HCT116 (cell line): Measurements from ENCODE around the gene THSD7A. TPM values are rescaled to one million over a fixed set of nuclear protein-coding genes. Genes with fewer than 3 reads are reported as not detected.

Experiments used
- ATAC-seq: fragments of 200-7000 bp; cut with Tn5 transposase; 2 replicates; pipeline ENCODE4 v1.9.1; 2020; ENCODE audit warnings: mild to moderate bottlenecking, moderate library complexity
- BruUV-seq: library from RNA; stranded (reverse); fragments of 400-500 nt; replicated peaks from 2 replicates; lab custom pipeline; 2021; lab: Mats Ljungman, UMichigan
- CTCF ChIA-PET: fragments of 300-600 bp; sonication (Branson Sonifier 250); formaldehyde crosslinking; loops from one replicate; lab custom pipeline; 2021; ENCODE audit warnings: antibody characterized with exemption; lab: Charles Lee
- POLR2A ChIA-PET: fragments of 300-600, 350-600 bp; sonication (Branson Sonifier 250); formaldehyde crosslinking; loops from one replicate; lab custom pipeline; 2021; ENCODE audit warnings: antibody characterized with exemption; lab: Charles Lee
- RAD21 ChIA-PET, 2 experiments: fragments of 300-600 bp; sonication (Branson Sonifier 250); formaldehyde crosslinking; loops; one replicate each; lab custom pipeline; 2023; ENCODE audit warnings: low total read pairs in 2 of 2; ENCODE audit not compliant: uncharacterized antibody in 2 of 2, unreplicated experiment in 2 of 2, low non-redundant PET in 1 of 2; lab: Charles Lee
- DNase-seq: peaks from one replicate; pipeline ENCODE4 v3.0.0-alpha.2; 2010; ENCODE audit warnings: low read depth, low spot score
- H2AFZ ChIP-seq: fragments of 200-600 bp; shearing (Covaris generic), sonication (generic); 2 replicates; pipeline ENCODE4 v1.6.1; 2017; ENCODE audit warnings: low read depth, mixed run types, mixed read lengths, antibody characterized with exemption, low read length; ENCODE audit not compliant: poor library complexity, severe bottlenecking
- H3K27ac ChIP-seq: 2 replicates; pipeline ENCODE4 v1.5.1; 2012; ENCODE audit warnings: low read depth, low read length
- H3K27me3 ChIP-seq: fragments of 200-600 bp; sonication (generic); 2 replicates; pipeline ENCODE4 v1.6.1; 2016; ENCODE audit warnings: mixed run types, low read length, mixed read lengths; ENCODE audit not compliant: insufficient read depth
- H3K36me3 ChIP-seq, 2 experiments: fragments of 200-500 bp in 1 of 2; fragments of 200-600 bp in 1 of 2; sonication (Bioruptor generic) in 1 of 2; sonication (generic) in 1 of 2; 2 replicates each; pipeline versions ENCODE4 v1.5.1 to v1.6.1; 2014 to 2016; ENCODE audit warnings: low read length in 2 of 2, inconsistent platforms in 1 of 2, mixed read lengths in 1 of 2, mixed run types in 1 of 2; ENCODE audit not compliant: insufficient read depth in 2 of 2, control insufficient read depth in 1 of 2
- H3K4me1 ChIP-seq, 2 experiments: fragments of 200-600 bp in 1 of 2; sonication (generic) in 1 of 2; 2 replicates each; pipeline versions ENCODE4 v1.5.1 to v1.6.1; 2012 to 2017; ENCODE audit warnings: low read length in 2 of 2, inconsistent platforms in 1 of 2, mild to moderate bottlenecking in 1 of 2, mixed read lengths in 1 of 2, mixed run types in 1 of 2, moderate library complexity in 1 of 2; ENCODE audit not compliant: insufficient read depth in 2 of 2, control insufficient read depth in 1 of 2
- H3K4me2 ChIP-seq: fragments of 200-600 bp; sonication (generic); 2 replicates; pipeline ENCODE4 v1.6.1; 2017; ENCODE audit warnings: mixed run types, low read length, mixed read lengths
- H3K4me3 ChIP-seq, 2 experiments: fragments of 200-600 bp in 1 of 2; sonication (generic) in 1 of 2; replicated peaks in 1 of 2; 2 replicates each; pipeline ENCODE4 v1.5.1; 2011 to 2016; ENCODE audit warnings: low read length in 2 of 2, control low read depth in 1 of 2, low read depth in 1 of 2, mild to moderate bottlenecking in 1 of 2, mixed read lengths in 1 of 2, mixed run types in 1 of 2
- H3K79me2 ChIP-seq: fragments of 200-600 bp; sonication (generic); 2 replicates; pipeline ENCODE4 v1.6.1; 2017; ENCODE audit warnings: mild to moderate bottlenecking, mixed run types, low read length, moderate library complexity, mixed read lengths; ENCODE audit not compliant: insufficient read depth
- H3K9ac ChIP-seq: fragments of 200-600 bp; sonication (generic); 2 replicates; pipeline ENCODE4 v1.6.1; 2016; ENCODE audit warnings: low read length, mixed read lengths
- H3K9me2 ChIP-seq: fragments of 200-600 bp; sonication (generic), shearing (Covaris generic); 2 replicates; pipeline ENCODE4 v1.6.1; 2017; ENCODE audit warnings: mixed run types, mild to moderate bottlenecking, moderate library complexity; ENCODE audit not compliant: insufficient read depth
- H3K9me3 ChIP-seq, 2 experiments: fragments of 200-500 bp in 1 of 2; fragments of 200-600 bp in 1 of 2; sonication (Bioruptor generic) in 1 of 2; sonication (generic) in 1 of 2; 2 replicates each; pipeline ENCODE4 v1.6.1; 2014 to 2017; ENCODE audit warnings: low read length in 2 of 2, mixed read lengths in 2 of 2, inconsistent platforms in 1 of 2, low read depth in 1 of 2, mild to moderate bottlenecking in 1 of 2, mixed run types in 1 of 2, moderate library complexity in 1 of 2; ENCODE audit not compliant: control insufficient read depth in 1 of 2, insufficient read depth in 1 of 2
- H4K20me1 ChIP-seq: fragments of 200-600 bp; sonication (generic), shearing (Covaris generic); 2 replicates; pipeline ENCODE4 v1.6.1; 2017; ENCODE audit warnings: mixed run types, mild to moderate bottlenecking, moderate library complexity; ENCODE audit not compliant: insufficient read depth
- CBX3 ChIP-seq: IDR thresholded peaks from 2 replicates; pipeline ENCODE4 v1.6.1; 2012; ENCODE audit warnings: low read depth
- EGR1 ChIP-seq: IDR thresholded peaks from 2 replicates; pipeline ENCODE4 v1.6.1; 2012; ENCODE audit warnings: low read depth
- ELF1 ChIP-seq: IDR thresholded peaks from 2 replicates; pipeline ENCODE4 v1.6.1; 2012; ENCODE audit warnings: low read depth, borderline replicate concordance
- EZH2phosphoT487 ChIP-seq: fragments of 200-600 bp; IDR thresholded peaks from 2 replicates; pipeline ENCODE4 v1.6.1; 2018; ENCODE audit warnings: antibody characterized with exemption, borderline replicate concordance
- FOSL1 ChIP-seq: IDR thresholded peaks from 2 replicates; pipeline ENCODE4 v1.6.1; 2012; ENCODE audit warnings: low read depth
- JUND ChIP-seq: IDR thresholded peaks from 2 replicates; pipeline ENCODE4 v1.6.1; 2012
- POLR2A ChIP-seq: IDR thresholded peaks from 2 replicates; pipeline ENCODE4 v1.7.0; 2011; ENCODE audit warnings: borderline replicate concordance; ENCODE audit not compliant: insufficient read depth, insufficient read length; ENCODE audit errors: extremely low read depth
- POLR2AphosphoS5 ChIP-seq: IDR thresholded peaks from 2 replicates; pipeline ENCODE4 v1.6.1; 2011; ENCODE audit warnings: mild to moderate bottlenecking, low read depth, low read length, moderate library complexity
- RAD21 ChIP-seq: IDR thresholded peaks from 2 replicates; pipeline ENCODE4 v1.6.1; 2012; ENCODE audit warnings: low read depth, mild to moderate bottlenecking
- SIN3A ChIP-seq: IDR thresholded peaks from 2 replicates; pipeline ENCODE4 v1.6.1; 2012; ENCODE audit warnings: low read depth
- SP1 ChIP-seq: IDR thresholded peaks from 2 replicates; pipeline ENCODE4 v1.6.1; 2012; ENCODE audit warnings: low read depth
- SRF ChIP-seq: IDR thresholded peaks from 2 replicates; pipeline ENCODE4 v1.6.1; 2012; ENCODE audit warnings: low read depth
- TCF7L2 ChIP-seq: IDR thresholded peaks from 2 replicates; pipeline ENCODE4 v1.7.0; 2011; ENCODE audit warnings: borderline replicate concordance, inconsistent platforms; ENCODE audit not compliant: insufficient read depth, insufficient read length; ENCODE audit errors: extremely low read depth
- ZNF274 ChIP-seq: fragments of 200-500 bp; sonication (Bioruptor generic); IDR thresholded peaks from 2 replicates; pipeline ENCODE4 v1.6.1; 2014; ENCODE audit warnings: mild to moderate bottlenecking, low read depth, low read length, inconsistent platforms
- intact Hi-C: fragments of 100-400 bp; cut with micrococcal nuclease; formaldehyde crosslinking; loops from 2 replicates; pipeline ENCODE4 v1.10.0; 2022
- total RNA-seq: library from RNA; stranded (reverse); gene quantifications from one replicate; pipeline ENCODE4 v1.2.1, GENCODE V29; 2021; ENCODE audit not compliant: unreplicated experiment
- TF ChIP-seq, protein P1 (sequence below): IDR thresholded peaks from 2 replicates; pipeline ENCODE4 v1.6.1; 2012
- TF ChIP-seq, protein P2 (sequence below): IDR thresholded peaks from 2 replicates; pipeline ENCODE4 v1.6.1; 2012; ENCODE audit warnings: low read depth
- TF ChIP-seq, protein P3 (sequence below), 3 experiments: fragments of 200-600 bp in 1 of 3; sonication (generic) in 1 of 3; IDR thresholded peaks in 2 of 3; conservative IDR thresholded peaks in 1 of 3; 2 replicates each; pipeline ENCODE4 v1.5.1; 2012 to 2017; ENCODE audit warnings: low read depth in 2 of 3, low read length in 2 of 3, antibody characterized with exemption in 1 of 3, borderline replicate concordance in 1 of 3, control low read depth in 1 of 3, mild to moderate bottlenecking in 1 of 3, mixed read lengths in 1 of 3, mixed run types in 1 of 3, moderate library complexity in 1 of 3; ENCODE audit not compliant: insufficient read depth in 1 of 3

The THSD7A gene
- total RNA-seq, 1 experiment from 2014 or later: 0.05 TPM

DNA sequence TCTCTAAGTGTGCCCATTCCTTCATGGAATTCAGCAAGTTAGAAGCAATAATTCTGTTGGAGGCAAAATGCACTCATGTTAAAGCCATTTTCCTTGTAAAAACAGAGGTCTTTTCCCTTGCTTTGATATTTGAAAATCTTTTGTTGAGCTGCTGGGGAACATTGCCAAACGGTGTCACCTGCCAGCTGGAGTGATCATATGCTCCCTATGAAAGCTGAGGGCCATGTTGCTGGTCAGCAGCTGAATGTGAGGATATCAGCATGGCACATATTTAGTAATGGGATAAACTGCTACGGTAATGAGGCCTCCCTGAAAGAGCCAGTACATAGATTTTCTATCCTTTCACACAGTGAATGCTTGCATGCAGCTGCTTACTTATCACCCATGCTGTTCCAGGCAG is 224.3 kb downstream of the THSD7A start:
- H3K9me2 ChIP-seq: 0 out of 2 replicates have a peak, but pooled peaks cover 3% of the 10 kb centered on the region
- intact Hi-C loops: no loop called here

More for the DNA sequence above, 224.3 kb downstream of the THSD7A start:
- CTCF ChIA-PET: no interaction called here
- no peaks in the 10 kb centered on the region for H3K27me3 ChIP-seq
- no peak overlapping the region for H3K4me2 ChIP-seq
- no peaks in the 10 kb centered on the region for H3K9me3 ChIP-seq
- POLR2A ChIA-PET: no interaction called here
- TF ChIP-seq JUND (no peak), SIN3A (no peak), SRF (no peak), EZH2phosphoT487 (no peak), POLR2A (no peak), ELF1 (no peak), EGR1 (no peak), CBX3 (no peak), RAD21 (no peak), TCF7L2 (no peak), SP1 (no peak), FOSL1 (no peak), ZNF274 (no peak), POLR2AphosphoS5 (no peak)
- TF ChIP-seq, protein P1, sequence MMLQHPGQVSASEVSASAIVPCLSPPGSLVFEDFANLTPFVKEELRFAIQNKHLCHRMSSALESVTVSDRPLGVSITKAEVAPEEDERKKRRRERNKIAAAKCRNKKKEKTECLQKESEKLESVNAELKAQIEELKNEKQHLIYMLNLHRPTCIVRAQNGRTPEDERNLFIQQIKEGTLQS: no peak
- TF ChIP-seq, protein P2, sequence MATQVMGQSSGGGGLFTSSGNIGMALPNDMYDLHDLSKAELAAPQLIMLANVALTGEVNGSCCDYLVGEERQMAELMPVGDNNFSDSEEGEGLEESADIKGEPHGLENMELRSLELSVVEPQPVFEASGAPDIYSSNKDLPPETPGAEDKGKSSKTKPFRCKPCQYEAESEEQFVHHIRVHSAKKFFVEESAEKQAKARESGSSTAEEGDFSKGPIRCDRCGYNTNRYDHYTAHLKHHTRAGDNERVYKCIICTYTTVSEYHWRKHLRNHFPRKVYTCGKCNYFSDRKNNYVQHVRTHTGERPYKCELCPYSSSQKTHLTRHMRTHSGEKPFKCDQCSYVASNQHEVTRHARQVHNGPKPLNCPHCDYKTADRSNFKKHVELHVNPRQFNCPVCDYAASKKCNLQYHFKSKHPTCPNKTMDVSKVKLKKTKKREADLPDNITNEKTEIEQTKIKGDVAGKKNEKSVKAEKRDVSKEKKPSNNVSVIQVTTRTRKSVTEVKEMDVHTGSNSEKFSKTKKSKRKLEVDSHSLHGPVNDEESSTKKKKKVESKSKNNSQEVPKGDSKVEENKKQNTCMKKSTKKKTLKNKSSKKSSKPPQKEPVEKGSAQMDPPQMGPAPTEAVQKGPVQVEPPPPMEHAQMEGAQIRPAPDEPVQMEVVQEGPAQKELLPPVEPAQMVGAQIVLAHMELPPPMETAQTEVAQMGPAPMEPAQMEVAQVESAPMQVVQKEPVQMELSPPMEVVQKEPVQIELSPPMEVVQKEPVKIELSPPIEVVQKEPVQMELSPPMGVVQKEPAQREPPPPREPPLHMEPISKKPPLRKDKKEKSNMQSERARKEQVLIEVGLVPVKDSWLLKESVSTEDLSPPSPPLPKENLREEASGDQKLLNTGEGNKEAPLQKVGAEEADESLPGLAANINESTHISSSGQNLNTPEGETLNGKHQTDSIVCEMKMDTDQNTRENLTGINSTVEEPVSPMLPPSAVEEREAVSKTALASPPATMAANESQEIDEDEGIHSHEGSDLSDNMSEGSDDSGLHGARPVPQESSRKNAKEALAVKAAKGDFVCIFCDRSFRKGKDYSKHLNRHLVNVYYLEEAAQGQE: no peak
- TF ChIP-seq, protein P3, sequence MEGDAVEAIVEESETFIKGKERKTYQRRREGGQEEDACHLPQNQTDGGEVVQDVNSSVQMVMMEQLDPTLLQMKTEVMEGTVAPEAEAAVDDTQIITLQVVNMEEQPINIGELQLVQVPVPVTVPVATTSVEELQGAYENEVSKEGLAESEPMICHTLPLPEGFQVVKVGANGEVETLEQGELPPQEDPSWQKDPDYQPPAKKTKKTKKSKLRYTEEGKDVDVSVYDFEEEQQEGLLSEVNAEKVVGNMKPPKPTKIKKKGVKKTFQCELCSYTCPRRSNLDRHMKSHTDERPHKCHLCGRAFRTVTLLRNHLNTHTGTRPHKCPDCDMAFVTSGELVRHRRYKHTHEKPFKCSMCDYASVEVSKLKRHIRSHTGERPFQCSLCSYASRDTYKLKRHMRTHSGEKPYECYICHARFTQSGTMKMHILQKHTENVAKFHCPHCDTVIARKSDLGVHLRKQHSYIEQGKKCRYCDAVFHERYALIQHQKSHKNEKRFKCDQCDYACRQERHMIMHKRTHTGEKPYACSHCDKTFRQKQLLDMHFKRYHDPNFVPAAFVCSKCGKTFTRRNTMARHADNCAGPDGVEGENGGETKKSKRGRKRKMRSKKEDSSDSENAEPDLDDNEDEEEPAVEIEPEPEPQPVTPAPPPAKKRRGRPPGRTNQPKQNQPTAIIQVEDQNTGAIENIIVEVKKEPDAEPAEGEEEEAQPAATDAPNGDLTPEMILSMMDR (IDR thresholded peaks at IDR 0.05 in 2 of 3, conservative IDR thresholded peaks at IDR 0.05 in 1 of 3; ENCODE audit: borderline replicate concordance in 1 of 3, insufficient read depth in 1 of 3, low read depth in 2 of 3, low read length in 2 of 3): no peak
- H3K9ac ChIP-seq: no peak overlapping the region
- H3K4me3 ChIP-seq: no peak overlapping the region
- H3K36me3 ChIP-seq: no peaks in the 10 kb centered on the region
- ATAC-seq (no peak), DNase-seq (no peak)
- H4K20me1 ChIP-seq: no peaks in the 10 kb centered on the region
- H2AFZ ChIP-seq: no peak overlapping the region
- no peaks in the 10 kb centered on the region for H3K79me2 ChIP-seq
- RAD21 ChIA-PET: no interaction called here
- BruUV-seq: no TSS peak
- H3K27ac ChIP-seq: no peak overlapping the region
- H3K4me1 ChIP-seq: no peaks in the 10 kb centered on the region
